Activated CD8-positive, alpha-beta memory T cell treated with anti-CD3 and anti-CD28 coated beads, Interleukin-2, amount 50 U/mL, for 48 hours (primary cell): ENCODE data around the gene U2SURP.
"Not testable (repeated sequence)": the region's sequence is repeated elsewhere in the genome, so short reads cannot be mapped to it uniquely, and the experiment has no call there.

Experiments used
- DNase-seq: peaks from one replicate; pipeline ENCODE4 v3.0.0-alpha.2; 2020

Gene U2SURP

DNA sequence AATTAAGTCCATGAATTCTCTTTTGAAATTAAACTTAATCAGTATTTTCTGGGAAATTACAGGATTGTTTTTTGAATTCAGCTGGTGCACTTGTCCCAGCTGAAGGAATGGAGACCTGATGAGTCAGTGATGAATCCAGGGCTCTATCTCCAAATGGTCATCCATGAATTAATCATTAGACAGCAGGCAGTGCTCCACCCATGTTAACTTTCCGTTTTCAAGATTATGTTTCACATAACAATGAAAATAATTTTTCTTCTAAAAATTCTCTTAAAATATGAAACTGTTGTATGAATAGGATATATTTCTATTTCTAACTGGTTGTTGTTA, 24.0 kb upstream of the U2SURP start:
- DNase-seq, result no peak

DNA sequence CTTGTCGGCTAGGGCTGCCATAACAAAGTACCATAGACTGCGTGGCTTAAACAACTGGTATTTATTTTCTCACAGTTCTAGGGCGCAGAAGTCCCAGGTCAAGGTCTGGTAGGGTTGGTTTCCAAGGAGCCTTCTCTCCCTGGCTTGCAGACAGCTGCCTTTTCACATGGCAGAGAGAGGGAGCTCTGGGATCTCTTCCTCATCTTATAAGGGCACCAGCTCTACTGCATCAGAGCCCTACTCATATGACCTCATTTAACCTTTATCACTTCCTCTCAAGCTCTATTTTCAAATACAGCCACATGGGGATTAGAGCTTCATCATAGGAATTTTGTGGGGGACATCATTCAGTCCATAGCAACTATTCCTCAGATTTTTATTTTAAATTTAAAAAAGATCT, 20.3 kb upstream of the U2SURP start:
- DNase-seq, result no peak

DNA sequence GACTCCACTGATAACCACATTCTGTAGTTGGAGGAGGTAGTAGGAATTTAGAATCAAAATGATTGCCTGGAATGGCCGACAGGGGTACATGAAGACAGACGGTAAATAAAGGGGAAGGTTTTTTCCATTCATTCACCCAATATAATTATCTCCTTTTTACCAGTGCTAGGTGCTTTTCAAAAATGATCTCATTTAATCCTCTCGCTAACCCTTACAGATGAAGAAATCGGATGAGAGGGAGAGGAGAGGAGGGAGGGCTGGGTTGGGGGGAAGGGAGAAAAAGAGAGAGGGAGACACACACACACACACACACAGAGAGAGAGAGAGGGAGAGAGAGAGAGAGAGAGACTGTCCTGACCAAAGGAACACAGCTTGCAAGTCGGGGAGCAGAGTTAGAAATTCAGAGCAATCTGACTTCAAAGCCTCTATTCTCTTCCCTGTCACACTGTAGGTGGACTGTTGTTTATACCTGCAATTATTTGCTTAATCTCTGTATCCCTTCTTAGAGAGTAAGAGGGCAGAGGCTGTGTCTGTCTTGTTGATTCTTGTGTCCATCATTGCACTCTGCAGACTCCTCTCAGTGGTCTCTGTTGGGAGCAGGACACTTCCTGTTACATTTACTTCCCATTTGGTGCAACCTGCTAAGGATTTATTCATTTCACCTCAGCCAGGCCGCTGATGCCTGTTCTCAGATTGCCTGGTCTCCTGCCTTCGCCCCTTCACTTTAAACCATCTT, 19.2 kb upstream of the U2SURP start:
- DNase-seq, result no peak

DNA sequence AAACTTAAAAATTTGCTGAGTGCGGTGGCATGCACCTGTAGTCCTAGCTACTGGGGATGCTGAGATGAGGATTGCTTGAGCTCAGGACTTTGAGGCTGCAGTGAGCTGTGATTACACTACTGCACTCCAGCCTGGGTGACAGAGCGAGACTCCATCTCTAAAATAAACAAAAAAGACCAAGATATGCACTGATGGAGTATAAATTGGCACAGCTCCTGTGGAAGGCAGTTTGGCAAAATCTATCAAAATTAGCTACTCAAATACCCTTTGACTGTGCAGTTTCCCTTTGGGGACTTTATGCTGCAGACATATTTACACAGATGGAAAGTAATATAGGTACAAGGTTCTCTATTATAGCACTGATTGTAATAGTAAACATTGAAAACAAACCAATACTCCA, 18.1 kb upstream of the U2SURP start:
- no peak for DNase-seq

DNA sequence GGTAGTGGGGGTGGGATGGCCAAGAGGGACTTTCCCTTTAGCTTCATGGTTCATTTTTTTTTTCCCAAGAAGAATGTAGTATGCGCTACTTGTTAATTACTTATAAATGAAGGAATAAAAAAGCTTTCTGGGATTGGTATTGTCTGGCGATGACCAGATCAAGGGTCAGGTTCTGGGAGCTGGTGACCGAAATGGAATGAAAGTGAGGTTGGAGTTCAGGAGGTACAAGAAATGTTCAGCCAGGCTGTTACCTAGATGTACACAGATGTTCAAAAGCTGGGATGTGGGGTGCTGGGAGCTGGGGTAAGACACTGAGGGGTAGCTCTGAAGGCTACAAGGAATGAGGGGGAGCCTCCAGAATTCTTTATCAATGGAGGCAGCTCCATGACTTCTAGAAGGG, 17.1 kb upstream of the U2SURP start:
- no peak for DNase-seq

DNA sequence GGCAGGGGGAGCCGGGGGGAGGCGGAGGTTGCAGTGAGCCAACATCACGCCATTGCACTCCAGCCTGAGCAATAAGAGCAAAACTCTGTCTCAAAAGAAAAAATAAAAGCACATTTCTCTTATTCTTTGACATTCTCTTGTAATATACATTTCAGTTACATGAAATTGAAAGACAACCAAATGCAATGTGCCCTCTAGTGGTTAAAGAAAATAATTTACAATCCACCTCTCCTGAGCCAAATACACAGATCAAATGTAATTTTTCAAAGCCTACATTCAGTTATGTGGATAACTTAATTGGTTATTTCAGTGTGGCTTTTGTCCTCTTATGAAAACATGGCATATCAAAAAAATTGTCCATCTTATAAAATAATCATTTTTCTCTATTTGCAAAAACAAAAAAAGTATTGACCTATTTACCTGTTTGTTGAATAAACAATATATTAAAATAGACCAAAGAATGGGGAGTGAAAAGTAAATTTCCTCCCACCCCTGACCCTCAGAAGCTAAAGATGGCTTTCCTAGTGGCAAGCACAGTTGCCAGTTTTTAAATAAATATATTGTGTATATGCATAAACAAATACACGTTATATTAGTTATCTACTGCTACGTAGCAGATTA, 14.2 kb upstream of the U2SURP start:
- no peak for DNase-seq

DNA sequence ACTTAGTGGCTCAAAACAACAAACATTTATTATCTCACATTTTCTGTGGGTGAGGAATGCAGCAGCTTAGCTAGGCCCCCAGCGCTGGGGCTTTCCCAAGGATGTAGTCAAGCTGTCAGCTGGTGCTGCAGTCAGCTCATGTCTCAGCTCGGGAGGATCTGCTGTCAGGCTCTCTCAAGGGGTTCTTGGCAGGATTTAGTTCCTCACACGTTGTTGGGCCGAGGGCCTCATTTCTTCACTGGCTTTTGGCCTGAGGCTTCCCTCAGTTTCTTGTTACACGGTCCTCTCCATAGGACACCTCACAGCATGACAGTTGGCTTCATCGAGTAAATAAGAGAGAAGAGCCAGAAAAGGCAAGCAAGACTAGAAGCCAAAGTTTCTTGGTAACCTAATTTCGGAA, 13.7 kb upstream of the U2SURP start:
- no peak for DNase-seq

DNA sequence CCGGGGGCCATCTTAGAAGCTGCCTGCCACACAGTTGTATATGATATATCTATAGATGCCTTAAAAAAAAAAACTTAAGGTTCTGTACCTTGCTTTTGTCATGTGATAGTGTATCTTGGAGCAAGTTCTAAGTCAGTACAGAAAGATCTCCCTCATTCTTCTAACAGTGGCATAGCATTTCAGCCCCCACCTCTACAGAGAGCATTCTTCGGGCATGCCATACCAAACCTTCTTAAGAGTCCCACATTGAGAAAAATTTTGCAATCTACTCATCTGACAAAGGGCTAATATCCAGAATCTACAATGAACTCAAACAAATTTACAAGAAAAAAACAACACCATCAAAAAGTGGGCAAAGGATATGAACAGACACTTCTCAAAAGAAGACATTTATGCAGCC, 13.1 kb upstream of the U2SURP start:
- not testable (repeated sequence) for DNase-seq

DNA sequence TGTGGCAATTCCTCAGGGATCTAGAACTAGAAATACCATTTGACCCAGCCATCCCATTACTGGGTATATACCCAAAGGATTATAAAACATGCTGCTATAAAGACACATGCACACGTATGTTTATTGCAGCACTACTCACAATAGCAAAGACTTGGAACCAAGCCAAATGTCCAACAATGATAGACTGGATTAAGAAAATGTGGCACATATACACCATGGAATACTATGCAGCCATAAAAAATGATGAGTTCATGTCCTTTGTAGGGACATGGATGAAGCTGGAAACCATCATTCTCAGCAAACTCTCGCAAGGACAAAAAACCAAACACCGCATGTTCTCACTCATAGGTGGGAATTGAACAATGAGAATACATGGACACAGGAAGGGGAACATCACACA, 12.5 kb upstream of the U2SURP start:
- DNase-seq, result not testable (repeated sequence)

DNA sequence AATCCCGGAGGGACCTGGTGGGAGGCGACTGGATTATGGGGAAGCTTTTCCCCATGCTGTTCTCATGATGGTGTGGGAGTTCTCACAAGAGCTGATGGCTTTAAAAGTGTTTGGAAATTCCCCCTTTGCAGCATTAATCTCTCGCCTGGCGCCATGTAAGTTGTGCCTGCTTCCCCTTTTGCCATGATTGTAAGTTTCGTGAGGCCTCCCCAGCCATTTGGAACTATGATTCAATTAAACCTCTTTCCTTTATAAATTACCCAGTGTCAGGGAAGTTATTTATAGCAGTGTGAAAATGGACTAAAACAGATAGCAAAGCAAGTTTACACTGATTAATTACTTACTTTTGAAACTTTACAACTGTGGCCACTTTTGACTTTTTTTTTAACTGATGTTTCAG, 10.6 kb upstream of the U2SURP start:
- no peak for DNase-seq

DNA sequence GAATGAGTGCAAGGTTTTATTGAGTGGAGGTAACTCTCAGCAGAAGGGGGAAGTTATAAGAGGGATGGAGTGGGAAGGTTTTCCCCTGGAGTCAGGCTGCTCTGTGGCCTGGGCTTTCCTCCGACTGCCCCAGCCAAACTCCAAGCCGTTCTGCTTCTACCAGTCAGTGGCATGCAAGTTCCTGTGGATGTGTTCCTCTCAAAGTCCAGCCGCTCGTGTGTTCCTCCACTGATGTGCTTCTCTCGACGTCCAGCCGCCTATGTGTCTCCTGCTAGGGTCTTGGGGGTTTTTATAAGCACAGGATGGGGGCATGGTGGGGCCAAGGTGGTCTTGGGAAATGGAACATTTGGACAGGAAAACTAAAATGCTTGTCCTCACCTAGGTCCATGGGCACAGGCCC, 9.0 kb upstream of the U2SURP start:
- no peak for DNase-seq

DNA sequence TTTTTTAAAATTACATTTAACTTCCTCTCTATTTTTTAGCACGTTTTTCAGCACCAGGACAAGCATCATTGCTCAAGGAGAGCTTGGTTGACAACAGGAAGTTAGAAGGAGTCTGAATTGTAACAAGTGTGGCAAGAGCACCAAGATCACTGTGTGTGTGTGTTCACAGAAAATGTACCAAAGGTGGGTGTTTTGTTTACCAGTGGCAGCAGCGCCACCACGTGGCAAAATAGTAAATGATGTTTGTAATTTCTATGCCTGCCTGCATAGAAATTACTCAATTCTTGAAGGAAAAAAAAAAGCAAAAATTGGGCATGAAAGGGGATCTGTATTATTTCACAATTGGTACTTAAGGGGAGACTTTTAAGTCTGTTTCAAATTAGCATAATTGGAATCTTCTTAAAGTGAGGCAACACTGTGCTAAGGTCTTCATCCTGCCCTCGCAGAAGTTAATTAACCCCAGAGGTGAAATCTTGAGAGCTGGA, 7.4 kb upstream of the U2SURP start:
- peak; percentile 69 for DNase-seq

DNA sequence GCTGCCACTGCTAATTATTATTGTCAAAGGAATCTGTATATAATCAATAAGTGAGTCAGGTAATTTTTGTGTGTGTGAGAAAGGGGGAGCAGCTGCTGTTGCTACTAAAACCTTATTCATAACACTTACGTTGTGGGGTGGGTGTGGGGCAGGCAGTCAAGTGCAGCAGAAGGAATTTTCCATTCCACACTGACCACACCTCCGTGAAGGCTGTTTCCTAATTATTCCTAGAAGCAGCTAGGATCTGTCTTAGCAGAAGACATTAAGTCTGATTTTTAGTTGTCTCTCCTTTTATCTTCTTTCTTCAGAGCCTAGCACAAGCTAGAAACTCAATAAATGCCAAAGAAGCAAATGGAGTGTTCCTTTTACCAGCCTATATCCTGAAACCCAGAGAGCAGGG, 4.0 kb upstream of the U2SURP start:
- DNase-seq, result no peak

DNA sequence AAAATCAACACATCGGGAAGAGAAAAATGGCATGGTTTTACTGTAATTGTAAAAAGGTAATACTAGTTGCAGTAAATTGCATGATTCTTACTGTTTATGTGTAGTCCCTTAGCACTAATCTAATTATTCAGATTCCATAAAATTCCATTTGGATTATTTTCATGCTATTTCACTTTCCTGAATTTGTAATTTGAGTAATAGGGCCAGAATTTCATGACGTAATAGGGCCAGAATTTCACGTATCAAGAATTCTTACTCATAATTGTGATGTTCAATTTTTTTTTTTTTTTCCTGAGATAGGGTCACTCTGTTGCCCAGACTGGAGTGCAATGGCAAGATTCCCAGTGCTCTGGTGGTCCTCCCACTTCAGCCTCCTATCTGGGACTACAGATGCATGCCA, 2.9 kb upstream of the U2SURP start:
- DNase-seq, result no peak

DNA sequence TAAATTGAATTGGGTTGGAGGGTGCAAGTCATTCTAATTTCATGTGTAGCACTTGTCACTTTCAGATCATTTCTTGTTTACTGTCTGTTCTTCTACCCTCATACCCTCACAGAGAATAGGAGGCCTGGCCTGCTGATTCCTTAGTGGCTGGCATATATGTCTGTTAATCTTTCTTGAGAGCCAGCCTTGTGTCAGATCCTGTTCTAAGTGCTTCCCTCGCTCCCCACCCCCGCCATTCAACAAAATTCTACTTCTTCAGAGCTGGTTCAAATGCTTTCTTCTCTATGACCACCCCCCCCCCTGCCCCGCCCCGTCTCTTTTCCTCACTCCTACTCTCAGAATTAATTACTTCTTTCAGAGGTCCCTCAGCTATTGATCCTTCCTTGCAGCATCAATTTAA, 1.5 kb upstream of the U2SURP start:
- no peak for DNase-seq

DNA sequence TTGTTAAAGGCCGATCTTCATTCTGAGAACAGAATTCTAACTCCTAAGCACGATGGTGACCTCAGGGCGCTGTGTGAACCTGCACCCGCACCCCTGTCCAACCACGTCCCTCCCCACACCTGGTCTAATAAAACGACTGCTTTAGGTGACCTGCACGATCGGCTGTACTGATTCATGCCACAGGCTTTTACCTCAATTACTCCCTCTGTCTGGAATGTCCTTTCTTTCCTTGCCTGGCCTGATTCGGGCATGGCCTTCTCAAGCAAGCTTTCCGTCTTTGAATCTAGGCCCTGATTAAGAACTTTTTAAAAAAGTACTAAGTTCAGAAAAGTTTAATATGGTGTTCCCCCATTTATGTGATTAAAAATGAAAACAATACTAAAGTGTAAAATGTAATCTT, 842 bp upstream of the U2SURP start:
- no peak for DNase-seq

DNA sequence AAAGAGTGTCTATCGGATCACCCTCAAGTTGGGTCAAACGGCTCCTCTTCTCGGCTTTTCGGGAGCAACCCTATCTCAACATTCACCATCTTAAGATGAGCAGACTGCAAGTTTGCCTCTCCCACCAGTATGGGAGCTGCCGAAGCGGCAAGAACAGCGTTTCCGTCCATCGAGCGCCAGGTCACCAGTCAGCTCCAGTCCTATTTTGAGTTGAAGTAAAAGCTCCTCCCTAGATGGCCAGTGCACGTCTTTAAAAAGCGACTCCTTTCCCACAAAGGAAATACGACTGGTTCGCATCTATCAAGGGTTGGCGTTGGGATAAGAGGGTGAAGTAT, 369 bp upstream of the U2SURP start:
- peak; percentile 77 for DNase-seq

DNA sequence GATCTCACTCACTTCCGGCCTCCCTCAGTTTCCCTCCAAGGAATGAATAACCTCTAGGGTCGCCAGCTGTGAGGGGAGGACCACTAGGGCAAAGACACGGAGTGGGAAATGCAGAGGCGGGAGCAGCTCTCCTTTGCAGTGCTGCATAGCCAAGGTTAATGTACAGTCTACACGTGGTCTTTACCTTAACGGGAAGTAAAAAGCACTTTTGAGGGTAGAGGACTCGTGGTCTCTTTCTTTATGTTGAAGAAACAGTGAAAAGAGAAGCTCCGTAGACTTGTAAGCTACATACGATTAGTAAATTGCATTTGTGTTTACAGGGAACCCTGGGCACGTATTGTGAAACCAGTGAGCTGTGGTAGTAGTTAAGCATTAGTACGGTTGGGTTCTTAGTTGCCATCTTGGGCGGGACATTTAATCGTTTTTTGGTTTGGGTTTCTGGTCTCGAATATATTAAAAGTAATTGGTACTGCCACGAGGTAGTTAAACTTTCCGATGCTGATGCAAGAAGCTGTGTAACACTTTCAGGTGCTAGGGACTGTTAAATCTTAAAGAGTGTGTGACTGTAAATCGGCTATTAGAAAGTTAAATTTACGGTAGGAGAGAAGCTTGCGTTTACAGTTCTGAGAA, 828 bp downstream of the U2SURP start:
- no peak for DNase-seq

DNA sequence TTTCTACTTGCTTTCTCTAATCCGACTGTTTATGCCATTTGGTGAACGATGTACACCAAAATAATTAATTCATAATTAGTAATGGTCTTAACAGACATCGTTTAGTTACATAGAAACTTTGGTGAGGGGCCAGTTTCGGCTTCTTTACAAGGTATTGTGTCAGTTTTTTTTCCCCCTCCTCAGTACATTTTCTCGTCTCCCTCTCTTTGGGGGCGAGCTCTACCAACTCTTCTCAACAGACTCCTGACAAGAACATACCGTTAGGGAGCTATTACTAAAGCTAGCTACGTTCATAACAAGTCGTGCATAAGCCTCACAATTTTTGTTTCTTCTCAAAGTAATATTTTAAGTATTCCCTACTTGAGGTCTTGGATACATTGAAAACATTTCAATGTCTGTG, 1.4 kb downstream of the U2SURP start:
- no peak for DNase-seq

DNA sequence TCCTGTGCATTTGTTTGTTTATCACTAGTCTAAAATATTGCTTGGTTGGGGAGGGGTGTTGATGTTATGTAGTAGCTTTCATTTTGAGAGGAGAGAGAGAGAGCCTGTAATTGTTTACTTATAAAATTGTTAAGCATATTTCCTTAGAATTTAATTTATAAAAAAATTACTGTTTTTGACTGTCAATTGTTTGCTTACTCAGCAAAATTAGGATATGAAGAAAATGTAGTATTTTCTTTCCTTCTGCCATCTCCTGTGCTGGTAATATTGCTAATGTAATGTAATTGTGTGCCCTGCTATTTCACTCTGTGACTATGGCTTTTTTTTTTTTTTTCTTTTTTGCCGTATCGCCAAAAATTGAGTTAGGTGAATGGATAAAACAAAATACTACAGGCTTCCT, 3.5 kb downstream of the U2SURP start:
- no peak for DNase-seq

DNA sequence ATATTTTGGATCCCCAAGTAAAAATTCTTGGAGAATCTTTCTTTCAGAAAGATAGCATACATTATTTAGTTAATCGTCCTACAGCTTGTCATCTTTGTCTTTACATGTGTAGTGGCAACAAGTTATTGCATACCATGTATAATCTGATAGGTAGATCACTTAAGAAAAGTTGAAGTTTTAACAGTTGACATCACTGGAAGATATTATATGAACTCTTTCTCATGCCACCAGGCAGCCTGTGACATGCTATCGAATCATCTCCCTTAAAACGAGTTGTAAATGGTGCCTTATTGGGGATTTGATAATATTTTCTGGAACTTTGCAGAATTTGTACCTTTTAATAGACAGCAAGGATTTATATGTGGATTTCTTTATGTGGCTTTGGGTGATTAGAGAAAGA, 8.7 kb downstream of the U2SURP start:
- no peak for DNase-seq

DNA sequence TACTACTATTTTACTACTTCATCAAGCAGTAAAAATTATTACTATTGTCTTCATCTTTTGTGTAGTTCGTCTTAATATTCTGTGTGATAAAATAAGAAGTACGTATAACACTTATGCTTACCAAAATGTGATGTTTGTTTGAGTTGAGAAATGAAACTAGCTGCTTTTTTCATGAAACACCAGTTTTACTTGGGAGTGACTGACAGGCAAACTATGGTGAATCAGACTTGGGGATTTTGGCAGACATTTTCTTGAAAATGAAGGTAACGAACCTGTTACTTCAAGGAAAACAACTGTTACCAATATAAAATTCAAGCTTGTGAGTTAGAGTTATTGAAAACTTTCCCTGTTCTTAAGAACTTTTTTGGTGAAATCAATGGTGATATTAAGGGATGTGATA, 10.3 kb downstream of the U2SURP start:
- no peak for DNase-seq

DNA sequence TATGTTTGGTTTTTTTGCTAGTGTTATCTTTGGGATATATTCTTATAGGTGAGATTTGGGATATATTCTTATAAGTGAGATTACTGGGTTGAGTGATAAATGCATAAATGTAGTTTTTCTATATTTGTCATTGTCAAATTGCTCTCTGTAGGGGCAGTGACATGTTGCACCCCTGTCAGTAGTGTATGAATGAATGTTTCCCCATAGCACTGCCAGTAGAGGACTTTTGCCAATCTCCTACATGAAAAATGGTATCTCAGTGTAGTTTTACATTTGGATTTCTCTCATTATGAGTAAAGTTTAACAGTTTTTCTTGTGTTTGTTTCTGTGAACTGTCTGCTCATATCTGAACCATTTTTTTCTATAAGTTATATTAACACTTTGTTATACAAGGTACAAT, 13.6 kb downstream of the U2SURP start:
- no peak for DNase-seq

DNA sequence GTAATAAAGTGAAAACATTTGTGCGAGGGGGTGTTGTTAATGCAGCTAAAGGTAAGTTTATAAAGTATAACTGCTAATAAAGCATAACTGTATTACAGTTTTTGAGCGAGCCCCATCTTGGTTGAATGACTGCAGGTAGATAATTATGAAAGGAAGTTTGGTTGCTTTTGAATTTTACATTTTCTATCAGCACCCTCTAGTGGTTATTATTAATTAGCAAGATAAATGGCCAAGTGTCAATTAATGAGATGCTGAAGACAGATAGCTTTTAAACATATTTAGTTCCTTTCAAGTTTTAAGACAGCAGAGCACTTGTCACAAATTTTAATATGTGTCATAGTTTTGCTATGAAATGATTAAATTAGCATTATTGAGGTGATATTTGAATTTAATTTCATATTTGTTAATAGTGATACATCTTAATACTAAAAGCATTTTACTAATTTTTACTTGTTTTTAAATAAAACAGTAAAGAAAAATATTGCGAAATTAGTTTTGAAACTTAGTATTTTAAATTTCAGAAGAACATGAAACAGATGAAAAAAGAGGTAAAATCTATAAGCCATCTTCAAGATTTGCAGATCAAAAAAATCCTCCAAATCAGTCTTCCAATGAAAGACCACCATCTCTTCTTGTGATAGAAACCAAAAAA, 15.1 kb downstream of the U2SURP start:
- DNase-seq, result no peak
